GM18951 (cell line): ENCODE results near the gene AOPEP.

ENCODE experiments used
- POLR2A ChIP-seq: IDR thresholded peaks from 4 replicates; pipeline ENCODE4 v1.6.1; 2011; ENCODE audit warnings: mild to moderate bottlenecking; ENCODE audit not compliant: insufficient read length, insufficient read depth; ENCODE audit errors: extremely low read depth
- in situ Hi-C: fragments of 300-500 bp; cut with MboI; formaldehyde crosslinking; loops from one replicate; pipeline ENCODE4 v1.12.0; 2022; ENCODE audit warnings: low sequenced_read_pairs, mixed read lengths, inconsistent platforms; ENCODE audit not compliant: unreplicated experiment

Gene AOPEP

GRCh38 chr9:94909250-94909894 lies 182.9 kb downstream of the AOPEP start:
- in situ Hi-C loops, result no loop called here
- TF ChIP-seq POLR2A, result no peak

GRCh38 chr9:94909965-94910730 lies 183.6 kb downstream of the AOPEP start:
- in situ Hi-C loops, result no loop called here
- TF ChIP-seq POLR2A, result no peak

- in situ Hi-C loops, result no loop called here
Measured at GRCh38 chr9:94911211-94911610, 184.7 kb downstream of the AOPEP start.

GRCh38 chr9:94911986-94912635 lies 185.6 kb downstream of the AOPEP start:
- TF ChIP-seq POLR2A, result no peak
- in situ Hi-C loops, result no loop called here

More at GRCh38 chr9:94911211-94911610, 184.7 kb downstream of the AOPEP start:
- no peak for TF ChIP-seq POLR2A

GRCh38 chr9:94912700-94913249 lies 186.3 kb downstream of the AOPEP start:
- in situ Hi-C loops, result no loop called here

GRCh38 chr9:94913550-94913949 lies 187.1 kb downstream of the AOPEP start:
- no peak for TF ChIP-seq POLR2A
- in situ Hi-C loops, result no loop called here

More at GRCh38 chr9:94912700-94913249, 186.3 kb downstream of the AOPEP start:
- no peak for TF ChIP-seq POLR2A

GRCh38 chr9:94915476-94916450 lies 189.3 kb downstream of the AOPEP start:
- TF ChIP-seq POLR2A, result no peak
- in situ Hi-C loops, result no loop called here

- no peak for TF ChIP-seq POLR2A
- in situ Hi-C loops, result no loop called here
Measured at GRCh38 chr9:94916956-94917355, 190.5 kb downstream of the AOPEP start.

GRCh38 chr9:94918038-94918753 lies 191.7 kb downstream of the AOPEP start:
- no peak for TF ChIP-seq POLR2A
- in situ Hi-C loops, result no loop called here

GRCh38 chr9:94919376-94920098 lies 193.0 kb downstream of the AOPEP start:
- in situ Hi-C loops, result no loop called here
- no peak for TF ChIP-seq POLR2A

- no peak for TF ChIP-seq POLR2A
- in situ Hi-C loops, result no loop called here
Measured at GRCh38 chr9:94920420-94921091, 194.1 kb downstream of the AOPEP start.
